ENCODE measurements around the gene ERGIC1. TPM values are rescaled to one million over a fixed set of nuclear protein-coding genes. Genes with fewer than 3 reads are reported as not detected.
A peak's percentile ranks its signal among the peaks of the same experiment; 100 is the strongest.

The ERGIC1 gene
- total and polyA plus RNA-seq, 2 of the 8 experiments (the other 6 are each of a cell fraction or from before 2014, with no cell fraction given): 95.3 to 106 TPM

GRCh38 chr5:172868436-172868923 lies 34.4 kb downstream of the ERGIC1 start:
- Histone ChIP-seq H4K5ac (ENCODE audit: insufficient read length, low read depth, low read length) (no peak overlapping the region), H3K27me3 (replicated peaks in 1 of 4; ENCODE audit: control insufficient read depth in 3 of 4, extremely low read depth in 1 of 4, insufficient read depth in 3 of 4, low read length in 3 of 4) (no peaks in the 10 kb centered on the region), H4K20me1 (replicated peaks in 1 of 2; ENCODE audit: control insufficient read depth in 1 of 2, insufficient read depth in 2 of 2, low read length in 2 of 2) (peaks cover 18 to 30% of the 10 kb centered on the region in 2 experiments), H2AFZ (ENCODE audit: low read length) (no peak overlapping the region), H3K4me1 (replicated peaks in 1 of 4; ENCODE audit: control insufficient read depth in 3 of 4, insufficient read depth in 4 of 4, low read length in 3 of 4) (peaks cover 15 to 49% (median 34%) of the 10 kb centered on the region in 4 experiments), H3K4me2 (ENCODE audit: insufficient read depth in 1 of 2, low read depth in 2 of 2, low read length in 2 of 2) (no peak overlapping the region), H3K14ac (ENCODE audit: insufficient read length) (no peak overlapping the region), H4K91ac (replicated peaks; ENCODE audit: insufficient read length, low read length) (no peak overlapping the region), H3K79me2 (ENCODE audit: control insufficient read depth in 1 of 2, insufficient read depth in 2 of 2, low read length in 2 of 2) (peaks cover 0 to 51% of the 10 kb centered on the region in 2 experiments; a peak in 2 of 4 replicates), H3K23ac (ENCODE audit: insufficient read length) (no peak overlapping the region), H2BK12ac (ENCODE audit: low read depth, low read length) (no peak overlapping the region), H3K9me3 (ENCODE audit: insufficient read depth in 2 of 2, low read depth in 1 of 2, low read length in 1 of 2) (no peaks in the 10 kb centered on the region), H2BK20ac (ENCODE audit: low read length) (no peak overlapping the region), H3K56ac (replicated peaks; ENCODE audit: insufficient read length, low read depth, low read length) (no peak overlapping the region), H4K8ac (ENCODE audit: extremely low read depth, insufficient read depth, low read length) (no peak overlapping the region), H3K4me3 (ENCODE audit: extremely low read depth in 1 of 4, insufficient read depth in 2 of 4, low read depth in 3 of 4, low read length in 4 of 4) (no peak overlapping the region), H2BK5ac (ENCODE audit: low read depth, low read length) (peak overlapping the region; percentile 38; the same call in 1 of the 2 replicates), H3K4ac (replicated peaks; ENCODE audit: insufficient read length, low read depth, low read length) (no peak overlapping the region), H2BK120ac (replicated peaks; ENCODE audit: low read depth, low read length) (no peak overlapping the region), H3K23me2 (ENCODE audit: low read depth, low read length) (no peaks in the 10 kb centered on the region), H3K79me1 (ENCODE audit: low read depth, low read length) (peaks cover 14% of the 10 kb centered on the region), H2AK5ac (ENCODE audit: low read depth, low read length) (no peak overlapping the region), H3K9ac (replicated peaks in 1 of 4; ENCODE audit: extremely low read depth in 1 of 4, low read depth in 3 of 4, low read length in 3 of 4) (no peak overlapping the region), H3K36me3 (ENCODE audit: control insufficient read depth in 2 of 4, insufficient read depth in 4 of 4, low read length in 3 of 4) (no peaks in the 10 kb centered on the region; a peak in 1 of 8 replicates), H2BK15ac (ENCODE audit: low read length) (no peak overlapping the region), H3K27ac (ENCODE audit: low read depth, low read length) (no peak overlapping the region), H3K18ac (ENCODE audit: extremely low read depth, low read length) (no peak overlapping the region)
- CTCF ChIA-PET (ENCODE audit: partially characterized antibody): interaction anchor here (0.9 to 1.2 kb wide), 2 partner anchors 64 to 148 kb away, joined by 3 read pairs; no protein-coding TSS in a partner anchor
- FAIRE-seq: no peak
- WGBS, 2 experiments (ENCODE audit: extremely low coverage in 1 of 2, insufficient coverage in 1 of 2, insufficient read length in 1 of 2, insufficient replicate concordance in 2 of 2, low coverage in 1 of 2, low lambda C conversion rate in 2 of 2, missing lambda C conversion rate in 1 of 2): 89% methylated on average over 9 of the region's 9 CpGs; no CpG with 5 or more reads in 1 of the 2 experiments
- no peak for DNase-seq (ENCODE audit: low read depth in 1 of 2, low spot score in 2 of 2)
- POLR2A ChIA-PET (ENCODE audit: partially characterized antibody): interaction anchor here (1.0 to 1.3 kb wide), 4 partner anchors 10 to 98 kb away, joined by 3 to 4 read pairs (median 4); no protein-coding TSS in a partner anchor
- TF ChIP-seq BRCA1 (IDR thresholded peaks at IDR 0.05; ENCODE audit: low read depth, low read length): no peak
- no peak for TF ChIP-seq KDM5A (IDR thresholded peaks at IDR 0.05; ENCODE audit: low read length)
- TF ChIP-seq SRF (IDR thresholded peaks at IDR 0.05; ENCODE audit: low read depth, low read length): no peak
- no peak for TF ChIP-seq TAF7 (optimal IDR thresholded peaks at IDR 0.05; ENCODE audit: borderline replicate concordance, low read depth, low read length)
